Dendritic cell treated with granulocyte-macrophage colony-stimulating factor and Interleukin-4, amounts not matched to agents 40 ng/mL and 50 ng/mL, for 4 days (primary cell): ENCODE measurements around the gene NSF.

Experiments
- H3K27ac Mint-ChIP-seq: one replicate; pipeline ENCODE4 v1.8.0; 2022; ENCODE audit warnings: mild to moderate bottlenecking, mixed read lengths
- H3K27me3 Mint-ChIP-seq: one replicate; pipeline ENCODE4 v1.8.0; 2022; ENCODE audit warnings: mild to moderate bottlenecking, mixed read lengths
- H3K36me3 Mint-ChIP-seq: one replicate; pipeline ENCODE4 v1.8.0; 2022; ENCODE audit warnings: low read depth, mixed read lengths
- H3K4me1 Mint-ChIP-seq: one replicate; pipeline ENCODE4 v1.8.0; 2022; ENCODE audit warnings: low read depth, mixed read lengths
- H3K4me3 Mint-ChIP-seq: one replicate; pipeline ENCODE4 v1.8.0; 2022; ENCODE audit warnings: mild to moderate bottlenecking, moderate library complexity, mixed read lengths
- H3K9me3 Mint-ChIP-seq: one replicate; pipeline ENCODE4 v1.8.0; 2022; ENCODE audit warnings: mixed read lengths
- intact Hi-C: fragments of 100-400 bp; cut with micrococcal nuclease; formaldehyde crosslinking; loops from one replicate; pipeline ENCODE4 v1.15.0; 2022

NSF gene

GRCh38 chr17:46719891-46720290 lies 129.4 kb downstream of the NSF start:
- no peaks in the 10 kb centered on the region for H3K9me3 Mint-ChIP-seq
- intact Hi-C loops, result no loop called here
- no peaks in the 10 kb centered on the region for H3K27me3 Mint-ChIP-seq
- peaks cover 64% of the 10 kb centered on the region for H3K36me3 Mint-ChIP-seq
- no peak overlapping the region for H3K27ac Mint-ChIP-seq
- peaks cover 16% of the 10 kb centered on the region for H3K4me1 Mint-ChIP-seq
- H3K4me3 Mint-ChIP-seq, result no peak overlapping the region

GRCh38 chr17:46720408-46720807 lies 129.9 kb downstream of the NSF start:
- H3K9me3 Mint-ChIP-seq, result no peaks in the 10 kb centered on the region
- H3K27ac Mint-ChIP-seq, result no peak overlapping the region
- H3K36me3 Mint-ChIP-seq, result peaks cover 66% of the 10 kb centered on the region
- H3K4me1 Mint-ChIP-seq, result peaks cover 16% of the 10 kb centered on the region
- H3K27me3 Mint-ChIP-seq, result no peaks in the 10 kb centered on the region
- intact Hi-C loops, result no loop called here
- H3K4me3 Mint-ChIP-seq, result no peak overlapping the region

GRCh38 chr17:46722662-46723285 lies 132.3 kb downstream of the NSF start:
- Mint-ChIP-seq H3K27me3 (no peaks in the 10 kb centered on the region), H3K4me1 (peaks cover 16% of the 10 kb centered on the region), H3K27ac (no peak overlapping the region), H3K36me3 (peaks cover 66% of the 10 kb centered on the region), H3K4me3 (no peak overlapping the region), H3K9me3 (no peaks in the 10 kb centered on the region)
- intact Hi-C loops, result no loop called here

GRCh38 chr17:46726206-46726605 lies 135.7 kb downstream of the NSF start:
- Mint-ChIP-seq H3K4me3 (no peak overlapping the region), H3K27ac (no peak overlapping the region), H3K4me1 (peaks cover 10% of the 10 kb centered on the region), H3K9me3 (no peaks in the 10 kb centered on the region), H3K27me3 (no peaks in the 10 kb centered on the region), H3K36me3 (peaks cover 80% of the 10 kb centered on the region)
- intact Hi-C loops, result no loop called here

- Mint-ChIP-seq H3K4me3 (no peak overlapping the region), H3K4me1 (peaks cover 7% of the 10 kb centered on the region), H3K9me3 (no peaks in the 10 kb centered on the region), H3K27me3 (no peaks in the 10 kb centered on the region), H3K36me3 (peaks cover 77% of the 10 kb centered on the region), H3K27ac (no peak overlapping the region)
- intact Hi-C loops, result no loop called here
These were observed 137.3 kb downstream of the NSF start for GRCh38 chr17:46727572-46728348.

GRCh38 chr17:46730026-46730425 lies 139.6 kb downstream of the NSF start:
- Mint-ChIP-seq H3K27ac (no peak overlapping the region), H3K4me1 (no peaks in the 10 kb centered on the region), H3K27me3 (no peaks in the 10 kb centered on the region), H3K9me3 (no peaks in the 10 kb centered on the region), H3K36me3 (peaks cover 65% of the 10 kb centered on the region), H3K4me3 (no peak overlapping the region)
- intact Hi-C loops, result loop anchor here (10.0 kb wide), 1 partner anchor 85 kb away; the partner anchor contains the start of gene WNT3

GRCh38 chr17:46730679-46731078 lies 140.2 kb downstream of the NSF start:
- H3K36me3 Mint-ChIP-seq, result peaks cover 60% of the 10 kb centered on the region
- intact Hi-C loops, result loop anchor here (10.0 kb wide), 1 partner anchor 84 kb away; the partner anchor contains the start of gene WNT3
- H3K9me3 Mint-ChIP-seq, result no peaks in the 10 kb centered on the region
- peaks cover 3% of the 10 kb centered on the region for H3K4me1 Mint-ChIP-seq
- no peaks in the 10 kb centered on the region for H3K27me3 Mint-ChIP-seq
- H3K4me3 Mint-ChIP-seq, result no peak overlapping the region
- no peak overlapping the region for H3K27ac Mint-ChIP-seq

- H3K27ac Mint-ChIP-seq, result no peak overlapping the region
- H3K27me3 Mint-ChIP-seq, result no peaks in the 10 kb centered on the region
- no peak overlapping the region for H3K4me3 Mint-ChIP-seq
- H3K4me1 Mint-ChIP-seq, result peaks cover 9% of the 10 kb centered on the region
- peaks cover 58% of the 10 kb centered on the region for H3K36me3 Mint-ChIP-seq
- H3K9me3 Mint-ChIP-seq, result no peaks in the 10 kb centered on the region
- intact Hi-C loops, result loop anchor here (10.0 kb wide), 1 partner anchor 83 kb away; the partner anchor contains the start of gene WNT3
These were observed 141.7 kb downstream of the NSF start for GRCh38 chr17:46732160-46732559.

- Mint-ChIP-seq H3K4me3 (no peak overlapping the region), H3K4me1 (peaks cover 9% of the 10 kb centered on the region), H3K27me3 (no peaks in the 10 kb centered on the region), H3K9me3 (no peaks in the 10 kb centered on the region), H3K27ac (no peak overlapping the region), H3K36me3 (peaks cover 58% of the 10 kb centered on the region)
- intact Hi-C loops, result loop anchor here (10.0 kb wide), 1 partner anchor 82 kb away; the partner anchor contains the start of gene WNT3
These were observed 142.4 kb downstream of the NSF start for GRCh38 chr17:46732754-46733398.

- peaks cover 9% of the 10 kb centered on the region for H3K4me1 Mint-ChIP-seq
- no peak overlapping the region for H3K27ac Mint-ChIP-seq
- H3K36me3 Mint-ChIP-seq, result peaks cover 59% of the 10 kb centered on the region
- no peaks in the 10 kb centered on the region for H3K9me3 Mint-ChIP-seq
- intact Hi-C loops, result loop anchor here (10.0 kb wide), 1 partner anchor 81 kb away; the partner anchor contains the start of gene WNT3
- H3K4me3 Mint-ChIP-seq, result no peak overlapping the region
- H3K27me3 Mint-ChIP-seq, result no peaks in the 10 kb centered on the region
These were observed 143.5 kb downstream of the NSF start for GRCh38 chr17:46733837-46734475.

- Mint-ChIP-seq H3K9me3 (no peaks in the 10 kb centered on the region), H3K27ac (no peak overlapping the region)
- intact Hi-C loops, result loop anchor here (10.0 kb wide), 1 partner anchor 79 kb away; the partner anchor contains the start of gene WNT3
These were observed 145.6 kb downstream of the NSF start for GRCh38 chr17:46736100-46736499.

GRCh38 chr17:46737326-46737725 lies 146.9 kb downstream of the NSF start:
- H3K4me1 Mint-ChIP-seq, result peaks cover 9% of the 10 kb centered on the region
- peaks cover 67% of the 10 kb centered on the region for H3K36me3 Mint-ChIP-seq
- intact Hi-C loops, result loop anchor here (10.0 kb wide), 1 partner anchor 77 kb away; the partner anchor contains the start of gene WNT3
- H3K27me3 Mint-ChIP-seq, result no peaks in the 10 kb centered on the region
- H3K27ac Mint-ChIP-seq, result no peak overlapping the region
- H3K9me3 Mint-ChIP-seq, result no peaks in the 10 kb centered on the region
- no peak overlapping the region for H3K4me3 Mint-ChIP-seq

More at GRCh38 chr17:46736100-46736499, 145.6 kb downstream of the NSF start:
- Mint-ChIP-seq H3K4me1 (peaks cover 9% of the 10 kb centered on the region), H3K4me3 (no peak overlapping the region), H3K27me3 (no peaks in the 10 kb centered on the region), H3K36me3 (peaks cover 64% of the 10 kb centered on the region)

- Mint-ChIP-seq H3K9me3 (no peaks in the 10 kb centered on the region), H3K36me3 (peaks cover 67% of the 10 kb centered on the region), H3K27ac (no peak overlapping the region), H3K27me3 (no peaks in the 10 kb centered on the region), H3K4me1 (peaks cover 14% of the 10 kb centered on the region), H3K4me3 (no peak overlapping the region)
- intact Hi-C loops, result loop anchor here (10.0 kb wide), 1 partner anchor 76 kb away; the partner anchor contains the start of gene WNT3
These were observed 148.1 kb downstream of the NSF start for GRCh38 chr17:46738544-46738943.
